Measurements from ENCODE around the gene CCL22. TPM values are rescaled to one million over a fixed set of nuclear protein-coding genes. Genes with fewer than 3 reads are reported as not detected.

The CCL22 gene
- total RNA-seq, 1 donor from 2014 or later = 0.17 TPM

GRCh38 chr16:57388359-57389086 lies 29.9 kb downstream of the CCL22 start:
- no peak for DNase-seq (ENCODE audit: extremely low spot score, unreplicated experiment)
- peak overlapping the region; percentile 11 for H3K4me3 Mint-ChIP-seq
- peak overlapping the region; percentile 63 for H3K27ac Mint-ChIP-seq
- no peaks in the 10 kb centered on the region for H3K36me3 Mint-ChIP-seq
- no peaks in the 10 kb centered on the region for H3K9me3 Mint-ChIP-seq
- peaks cover 11% of the 10 kb centered on the region for H3K4me1 Mint-ChIP-seq (ENCODE audit: unreplicated experiment)
- peaks cover 3% of the 10 kb centered on the region for H3K27me3 Mint-ChIP-seq
- no peak for TF ChIP-seq CTCF (conservative IDR thresholded peaks at IDR 0.05)

DNA sequence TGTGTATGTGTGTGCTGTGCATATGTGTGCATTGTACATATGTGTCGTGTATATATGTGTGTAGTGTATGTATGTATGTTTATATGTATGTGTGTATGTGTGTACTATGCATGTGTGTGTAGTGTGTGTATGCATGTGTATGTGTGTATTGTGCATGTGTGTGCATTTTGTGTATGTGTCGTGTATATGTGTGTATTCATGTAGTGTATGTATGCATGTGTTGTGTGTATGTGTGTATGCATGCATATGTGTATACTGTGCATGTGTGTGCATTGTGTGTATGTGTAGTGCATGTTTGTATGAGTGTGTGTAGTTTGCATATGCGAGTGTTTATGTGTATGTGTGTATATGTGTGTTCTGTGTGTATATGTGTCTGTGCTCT lies 30.5 kb downstream of the CCL22 start:
- TF ChIP-seq CTCF (conservative IDR thresholded peaks at IDR 0.05) = no peak
- Mint-ChIP-seq H3K9me3 (no peaks in the 10 kb centered on the region), H3K36me3 (no peaks in the 10 kb centered on the region), H3K4me3 (no peak overlapping the region), H3K27ac (peak overlapping the region; percentile 63), H3K4me1 (ENCODE audit: unreplicated experiment) (peaks cover 11% of the 10 kb centered on the region), H3K27me3 (peaks cover 3% of the 10 kb centered on the region)
- no peak for DNase-seq (ENCODE audit: extremely low spot score, unreplicated experiment)

- Mint-ChIP-seq H3K27me3 (peaks cover 3% of the 10 kb centered on the region), H3K27ac (no peak overlapping the region), H3K9me3 (no peaks in the 10 kb centered on the region), H3K36me3 (no peaks in the 10 kb centered on the region), H3K4me1 (ENCODE audit: unreplicated experiment) (peaks cover 11% of the 10 kb centered on the region), H3K4me3 (no peak overlapping the region)
- TF ChIP-seq CTCF (conservative IDR thresholded peaks at IDR 0.05) = no peak
- DNase-seq (ENCODE audit: extremely low spot score, unreplicated experiment) = no peak
These were observed 32.2 kb downstream of the CCL22 start for GRCh38 chr16:57390636-57391295.

DNA sequence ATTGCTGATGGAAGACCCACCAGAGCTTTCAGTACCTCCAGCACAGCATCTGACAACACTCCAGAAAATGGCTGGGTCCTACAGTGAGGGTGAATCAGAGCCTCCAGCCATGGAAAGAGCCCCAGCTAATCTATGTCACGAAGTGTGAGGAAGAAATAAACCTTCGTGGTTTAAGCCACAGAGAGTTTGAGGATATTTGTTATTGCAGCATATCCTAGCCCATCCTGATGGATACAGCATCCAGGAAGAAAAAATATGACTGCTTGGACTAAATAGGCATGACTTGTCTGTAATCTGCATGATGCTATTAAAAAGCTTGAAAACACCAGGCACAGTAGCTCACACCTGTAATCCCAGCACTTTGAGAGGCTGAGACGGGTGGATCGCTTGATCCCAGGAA lies 32.7 kb downstream of the CCL22 start:
- Mint-ChIP-seq H3K9me3 (no peaks in the 10 kb centered on the region), H3K4me3 (no peak overlapping the region), H3K4me1 (ENCODE audit: unreplicated experiment) (peaks cover 10% of the 10 kb centered on the region)

DNA sequence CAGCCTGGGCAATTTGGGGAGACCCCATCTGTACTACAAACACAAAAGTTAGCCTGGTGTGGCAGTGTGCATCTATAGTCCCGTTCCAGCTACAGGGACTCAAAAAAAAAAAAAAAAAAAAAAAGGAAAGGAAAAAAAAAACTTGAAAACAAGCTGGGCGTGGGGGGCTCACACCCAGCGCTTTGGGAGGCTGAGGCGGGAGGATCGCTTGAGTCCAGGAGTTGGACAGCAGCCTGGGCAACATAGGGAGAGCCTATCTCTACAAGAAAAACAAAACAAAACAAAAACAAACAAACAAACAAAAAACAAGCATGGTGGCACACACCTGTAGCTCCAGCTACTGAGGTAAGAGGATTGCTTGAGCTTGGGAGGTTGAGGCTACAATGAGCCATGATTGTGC lies 33.1 kb downstream of the CCL22 start:
- no peak overlapping the region for H3K27ac Mint-ChIP-seq
- H3K4me3 Mint-ChIP-seq = no peak overlapping the region
- peaks cover 6% of the 10 kb centered on the region for H3K4me1 Mint-ChIP-seq (ENCODE audit: unreplicated experiment)
- no peaks in the 10 kb centered on the region for H3K36me3 Mint-ChIP-seq
- DNase-seq (ENCODE audit: extremely low spot score, unreplicated experiment) = no peak
- no peaks in the 10 kb centered on the region for H3K9me3 Mint-ChIP-seq
- no peak for TF ChIP-seq CTCF (conservative IDR thresholded peaks at IDR 0.05)
- peaks cover 9% of the 10 kb centered on the region for H3K27me3 Mint-ChIP-seq

More for the DNA sequence above, 32.7 kb downstream of the CCL22 start:
- DNase-seq (ENCODE audit: extremely low spot score, unreplicated experiment) = no peak
- Mint-ChIP-seq H3K27me3 (peaks cover 7% of the 10 kb centered on the region), H3K36me3 (no peaks in the 10 kb centered on the region), H3K27ac (no peak overlapping the region)
- TF ChIP-seq CTCF (conservative IDR thresholded peaks at IDR 0.05) = no peak
